Measurements from ENCODE around the gene MARCHF6. TPM values are rescaled to one million over a fixed set of nuclear protein-coding genes. Genes with fewer than 3 reads are reported as not detected.

The MARCHF6 gene
- polyA plus RNA-seq, 3 donors, result 24.0 to 90.1 (median 31.0) TPM

DNA sequence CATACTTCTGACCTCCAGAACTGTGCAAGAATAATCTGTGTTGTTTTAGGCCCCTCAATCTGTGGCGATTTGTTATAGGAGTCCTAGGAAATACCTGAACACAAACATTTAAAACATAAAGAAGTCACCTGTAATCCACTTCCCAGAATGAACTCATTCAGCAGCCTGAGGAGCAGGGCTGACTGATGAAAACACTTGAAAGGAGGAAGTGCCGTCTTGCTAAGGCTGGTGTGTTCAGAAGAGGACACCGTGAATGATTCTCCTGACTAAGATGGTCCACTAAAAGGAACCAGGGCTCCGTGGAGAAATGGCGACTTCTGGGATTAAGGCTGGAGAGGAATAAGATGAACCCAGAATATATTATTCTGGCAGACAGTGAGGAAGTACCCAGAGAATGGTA is 18.7 kb upstream of the MARCHF6 start:
- Mint-ChIP-seq H3K9me3 (peaks cover 0 to 10% (median 0%) of the 10 kb centered on the region in 7 donors), H3K27ac (no peak overlapping the region), H3K27me3 (ENCODE audit: low read depth in 3 of 3) (peaks cover 33 to 47% (median 38%) of the 10 kb centered on the region in 3 donors), H3K4me3 (peak overlapping the region in 1 of 2 donors; percentile 74), H3K4me1 (peaks cover 16% of the 10 kb centered on the region), H3K36me3 (peaks cover 0 to 2% of the 10 kb centered on the region in 2 donors)
- peaks cover 27 to 47% of the 10 kb centered on the region in 2 donors for H3K27me3 ChIP-seq (ENCODE audit: control insufficient read depth in 2 of 2, insufficient read depth in 2 of 2, low read length in 2 of 2)
- H3K9ac ChIP-seq (ENCODE audit: insufficient read depth, low read length, poor library complexity, severe bottlenecking), result no peak overlapping the region
- no peak overlapping the region for H3K4me3 ChIP-seq (replicated peaks in 1 of 3; ENCODE audit: low read depth in 2 of 3, low read length in 3 of 3)
- intact Hi-C loops (cut with micrococcal nuclease), result no loop called here
- WGBS (ENCODE audit: insufficient coverage), result 33% methylated on average over 3 of the region's 5 CpGs
- no peaks in the 10 kb centered on the region for H3K79me2 ChIP-seq (ENCODE audit: insufficient read depth, low read length)
- H3K4me2 ChIP-seq (replicated peaks; ENCODE audit: extremely low read depth, low read length, poor library complexity, severe bottlenecking), result no peak overlapping the region
- H3K36me3 ChIP-seq (replicated peaks in 1 of 2; ENCODE audit: control insufficient read depth in 1 of 2, insufficient read depth in 2 of 2, low read length in 2 of 2), result no peaks in the 10 kb centered on the region
- no peaks in the 10 kb centered on the region for H4K20me1 ChIP-seq (ENCODE audit: insufficient read depth, low read length)
- H2AFZ ChIP-seq (ENCODE audit: insufficient read depth, low read depth, low read length, poor library complexity, severe bottlenecking), result peak overlapping the region; percentile 47
- H3K4me1 ChIP-seq (ENCODE audit: control insufficient read depth in 1 of 2, insufficient read depth in 2 of 2, low read length in 2 of 2), result peaks cover 11 to 15% of the 10 kb centered on the region in 2 donors
- H3K9me3 ChIP-seq (replicated peaks in 1 of 2; ENCODE audit: control insufficient read depth in 1 of 2, insufficient read depth in 1 of 2, low read length in 2 of 2), result no peaks in the 10 kb centered on the region
- peak; percentile 21 to 52 (median 40) for DNase-seq
- H3K27ac ChIP-seq (ENCODE audit: low read depth in 1 of 2, low read length in 2 of 2), result no peak overlapping the region
- TF ChIP-seq, protein P1, sequence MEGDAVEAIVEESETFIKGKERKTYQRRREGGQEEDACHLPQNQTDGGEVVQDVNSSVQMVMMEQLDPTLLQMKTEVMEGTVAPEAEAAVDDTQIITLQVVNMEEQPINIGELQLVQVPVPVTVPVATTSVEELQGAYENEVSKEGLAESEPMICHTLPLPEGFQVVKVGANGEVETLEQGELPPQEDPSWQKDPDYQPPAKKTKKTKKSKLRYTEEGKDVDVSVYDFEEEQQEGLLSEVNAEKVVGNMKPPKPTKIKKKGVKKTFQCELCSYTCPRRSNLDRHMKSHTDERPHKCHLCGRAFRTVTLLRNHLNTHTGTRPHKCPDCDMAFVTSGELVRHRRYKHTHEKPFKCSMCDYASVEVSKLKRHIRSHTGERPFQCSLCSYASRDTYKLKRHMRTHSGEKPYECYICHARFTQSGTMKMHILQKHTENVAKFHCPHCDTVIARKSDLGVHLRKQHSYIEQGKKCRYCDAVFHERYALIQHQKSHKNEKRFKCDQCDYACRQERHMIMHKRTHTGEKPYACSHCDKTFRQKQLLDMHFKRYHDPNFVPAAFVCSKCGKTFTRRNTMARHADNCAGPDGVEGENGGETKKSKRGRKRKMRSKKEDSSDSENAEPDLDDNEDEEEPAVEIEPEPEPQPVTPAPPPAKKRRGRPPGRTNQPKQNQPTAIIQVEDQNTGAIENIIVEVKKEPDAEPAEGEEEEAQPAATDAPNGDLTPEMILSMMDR (IDR thresholded peaks at IDR 0.05), result no peak

DNA sequence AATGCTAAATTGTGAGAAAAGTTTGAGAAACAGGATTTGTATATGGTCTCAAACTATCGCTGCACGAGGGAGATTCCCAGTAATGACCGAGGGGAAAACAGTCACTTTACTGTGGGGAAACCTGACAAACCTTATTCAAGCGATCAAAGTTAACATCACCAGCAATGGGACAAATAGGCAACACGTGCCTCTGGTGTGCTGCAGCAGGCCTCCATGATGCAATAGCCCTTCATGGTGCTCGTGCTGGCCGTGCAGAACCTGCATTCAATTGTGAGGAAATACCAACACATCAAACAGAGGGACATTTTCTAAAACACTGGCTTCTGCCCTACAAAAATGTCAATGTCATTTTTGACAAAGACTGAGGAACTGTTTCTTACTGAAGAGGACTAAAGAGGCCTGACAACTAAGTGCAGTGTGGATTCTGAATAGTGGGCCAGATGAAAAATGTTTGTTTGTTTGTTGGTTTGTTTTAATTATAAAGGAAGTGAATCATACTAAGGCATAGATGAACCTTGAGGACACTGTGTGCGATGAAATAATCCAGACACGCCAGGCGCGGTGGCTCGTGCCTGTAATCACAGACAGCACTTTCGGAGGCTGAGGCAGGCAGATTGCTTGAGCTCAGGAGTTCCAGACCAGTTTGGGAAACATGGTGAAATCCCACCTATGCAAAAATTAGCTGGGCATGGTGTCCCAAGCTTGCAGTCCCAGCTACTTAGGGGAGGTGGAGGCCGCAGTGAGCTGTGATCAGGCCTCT is 17.6 kb upstream of the MARCHF6 start:
- intact Hi-C loops (cut with micrococcal nuclease), result no loop called here
- Histone ChIP-seq H3K9me3 (replicated peaks in 1 of 2; ENCODE audit: control insufficient read depth in 1 of 2, insufficient read depth in 1 of 2, low read length in 2 of 2) (no peaks in the 10 kb centered on the region), H3K4me2 (replicated peaks; ENCODE audit: extremely low read depth, low read length, poor library complexity, severe bottlenecking) (no peak overlapping the region), H2AFZ (ENCODE audit: insufficient read depth, low read depth, low read length, poor library complexity, severe bottlenecking) (no peak overlapping the region), H3K36me3 (replicated peaks in 1 of 2; ENCODE audit: control insufficient read depth in 1 of 2, insufficient read depth in 2 of 2, low read length in 2 of 2) (no peaks in the 10 kb centered on the region), H4K20me1 (ENCODE audit: insufficient read depth, low read length) (no peaks in the 10 kb centered on the region), H3K27ac (ENCODE audit: low read depth in 1 of 2, low read length in 2 of 2) (no peak overlapping the region), H3K9ac (ENCODE audit: insufficient read depth, low read length, poor library complexity, severe bottlenecking) (no peak overlapping the region), H3K27me3 (ENCODE audit: control insufficient read depth in 2 of 2, insufficient read depth in 2 of 2, low read length in 2 of 2) (peaks cover 27 to 46% of the 10 kb centered on the region in 2 donors), H3K4me3 (replicated peaks in 1 of 3; ENCODE audit: low read depth in 2 of 3, low read length in 3 of 3) (no peak overlapping the region), H3K79me2 (ENCODE audit: insufficient read depth, low read length) (no peaks in the 10 kb centered on the region), H3K4me1 (ENCODE audit: control insufficient read depth in 1 of 2, insufficient read depth in 2 of 2, low read length in 2 of 2) (peaks cover 11% of the 10 kb centered on the region in 2 donors)
- Mint-ChIP-seq H3K36me3 (peaks cover 0 to 2% of the 10 kb centered on the region in 2 donors), H3K27ac (no peak overlapping the region), H3K27me3 (ENCODE audit: low read depth in 3 of 3) (peaks cover 31 to 46% (median 32%) of the 10 kb centered on the region in 3 donors), H3K4me3 (no peak overlapping the region), H3K9me3 (peaks cover 0 to 10% (median 0%) of the 10 kb centered on the region in 7 donors), H3K4me1 (peaks cover 12% of the 10 kb centered on the region)
- DNase-seq, result no peak
- TF ChIP-seq, protein P1 (IDR thresholded peaks at IDR 0.05), result no peak
- WGBS (ENCODE audit: insufficient coverage), result 77% methylated on average over 12 of the region's 14 CpGs

Data from CD14-positive monocyte (primary cell).